Vagina (tissue), 2 donors: ENCODE measurements around the gene NOTCH3. TPM values are rescaled to one million over a fixed set of nuclear protein-coding genes. Genes with fewer than 3 reads are reported as not detected.

Experiments
- DNase-seq, 2 donors: peaks; one replicate each; pipeline ENCODE4 v3.0.0-alpha.2; 2017; ENCODE audit errors: extremely low spot score in 2 of 2
- H3K27ac ChIP-seq: fragments of 200-600 bp; sonication (generic); one replicate; pipeline ENCODE4 v1.5.1; 2019
- H3K27me3 ChIP-seq: fragments of 200-600 bp; sonication (generic); one replicate; pipeline ENCODE4 v1.5.1; 2019
- H3K36me3 ChIP-seq, 2 donors: fragments of 200-600 bp; sonication (generic); one replicate each; pipeline ENCODE4 v1.5.1; 2017 to 2019
- H3K4me1 ChIP-seq: fragments of 200-600 bp; sonication (generic); one replicate; pipeline ENCODE4 v1.5.1; 2019
- H3K4me3 ChIP-seq, 2 donors: fragments of 200-600 bp; sonication (generic); 1 replicate in 1 of 2; 2 replicates in 1 of 2; pipeline ENCODE4 v1.5.1; 2016 to 2019
- H3K9me3 ChIP-seq: fragments of 200-600 bp; sonication (generic); one replicate; pipeline ENCODE4 v1.5.1; 2019
- POLR2A ChIP-seq, 2 donors: fragments of 450-650 bp; IDR thresholded peaks; one replicate each; pipeline ENCODE4 v1.6.1; 2017; ENCODE audit warnings: antibody characterized with exemption in 2 of 2, mild to moderate bottlenecking in 2 of 2, moderate library complexity in 2 of 2
- POLR2AphosphoS5 ChIP-seq, 2 donors: sonication (generic); formaldehyde crosslinking; IDR thresholded peaks; one replicate each; pipeline ENCODE4 v1.9.0; 2017; ENCODE audit warnings: antibody characterized with exemption in 2 of 2, mild to moderate bottlenecking in 2 of 2, low read depth in 1 of 2; ENCODE audit not compliant: insufficient read depth in 1 of 2
- intact Hi-C: fragments of 100-400 bp; cut with DNase I; formaldehyde crosslinking; loops from one replicate; pipeline ENCODE4 v1.15.1; 2023
- total RNA-seq: library from RNA; depleted of rRNA; stranded (reverse); fragments of >200 nt; gene quantifications from one replicate; pipeline ENCODE4 v1.2.3, GENCODE V29; 2016
- TF ChIP-seq, protein P1 (sequence below), 3 experiments: fragments of 450-650 bp in 2 of 3; fragments of 200-600 bp in 1 of 3; sonication (generic) in 1 of 3; IDR thresholded peaks; one replicate each; pipeline ENCODE4 v1.5.1; 2017 to 2019; ENCODE audit warnings: antibody characterized with exemption in 3 of 3, mild to moderate bottlenecking in 2 of 3, moderate library complexity in 2 of 3

Gene NOTCH3
- total RNA-seq, 1 donor from 2014 or later: 76.6 TPM

DNA sequence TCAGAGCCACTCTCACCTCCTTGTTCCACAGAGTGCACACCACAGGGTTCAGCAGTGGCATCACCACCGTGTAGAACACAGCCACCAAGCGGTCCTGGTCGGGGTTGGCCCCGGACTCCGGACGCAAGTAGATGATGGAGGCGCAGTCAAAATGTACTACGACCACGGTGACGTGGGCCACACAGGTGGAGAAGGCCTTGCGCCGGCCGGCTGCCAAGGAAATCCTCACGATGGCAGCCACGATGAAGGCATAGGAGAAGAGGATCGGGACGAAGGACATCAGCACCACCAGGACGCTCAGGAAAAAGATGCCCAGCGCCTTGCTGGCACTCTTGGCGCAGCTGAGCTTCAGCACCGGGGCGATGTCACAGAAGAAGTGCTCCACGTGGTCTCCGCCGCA lies 59.7 kb downstream of the NOTCH3 start:
- TF ChIP-seq, protein P1, sequence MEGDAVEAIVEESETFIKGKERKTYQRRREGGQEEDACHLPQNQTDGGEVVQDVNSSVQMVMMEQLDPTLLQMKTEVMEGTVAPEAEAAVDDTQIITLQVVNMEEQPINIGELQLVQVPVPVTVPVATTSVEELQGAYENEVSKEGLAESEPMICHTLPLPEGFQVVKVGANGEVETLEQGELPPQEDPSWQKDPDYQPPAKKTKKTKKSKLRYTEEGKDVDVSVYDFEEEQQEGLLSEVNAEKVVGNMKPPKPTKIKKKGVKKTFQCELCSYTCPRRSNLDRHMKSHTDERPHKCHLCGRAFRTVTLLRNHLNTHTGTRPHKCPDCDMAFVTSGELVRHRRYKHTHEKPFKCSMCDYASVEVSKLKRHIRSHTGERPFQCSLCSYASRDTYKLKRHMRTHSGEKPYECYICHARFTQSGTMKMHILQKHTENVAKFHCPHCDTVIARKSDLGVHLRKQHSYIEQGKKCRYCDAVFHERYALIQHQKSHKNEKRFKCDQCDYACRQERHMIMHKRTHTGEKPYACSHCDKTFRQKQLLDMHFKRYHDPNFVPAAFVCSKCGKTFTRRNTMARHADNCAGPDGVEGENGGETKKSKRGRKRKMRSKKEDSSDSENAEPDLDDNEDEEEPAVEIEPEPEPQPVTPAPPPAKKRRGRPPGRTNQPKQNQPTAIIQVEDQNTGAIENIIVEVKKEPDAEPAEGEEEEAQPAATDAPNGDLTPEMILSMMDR (IDR thresholded peaks at IDR 0.05): no peak
- TF ChIP-seq POLR2A (IDR thresholded peaks at IDR 0.05) (no peak), POLR2AphosphoS5 (IDR thresholded peaks at IDR 0.05; ENCODE audit: insufficient read depth in 1 of 2, low read depth in 1 of 2) (no peak)
- H3K36me3 ChIP-seq: no peaks in the 10 kb centered on the region
- H3K27me3 ChIP-seq: no peaks in the 10 kb centered on the region
- no peaks in the 10 kb centered on the region for H3K9me3 ChIP-seq
- no peaks in the 10 kb centered on the region for H3K4me1 ChIP-seq
- DNase-seq: no peak
- H3K27ac ChIP-seq: no peak overlapping the region
- intact Hi-C loops: no loop called here
- H3K4me3 ChIP-seq: no peak overlapping the region

DNA sequence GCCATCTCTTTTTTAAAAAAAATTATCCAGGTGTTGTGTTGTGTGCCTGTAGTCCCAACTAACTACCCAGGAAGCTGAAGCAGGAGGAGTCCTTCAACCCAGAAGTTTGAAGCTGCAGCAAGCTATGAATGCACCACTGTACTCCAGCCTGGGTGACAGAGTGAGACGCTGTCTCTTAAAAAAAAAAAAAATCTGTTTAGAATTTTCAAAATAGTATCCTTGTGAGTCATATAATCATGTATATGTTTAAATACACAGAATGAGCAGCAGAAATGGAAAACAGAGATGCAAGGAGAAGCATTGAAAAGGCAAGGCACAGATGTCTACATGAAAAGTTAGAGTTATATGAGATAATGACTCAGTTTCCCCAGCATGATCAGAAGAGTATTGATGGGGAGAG lies 62.4 kb downstream of the NOTCH3 start:
- Histone ChIP-seq H3K36me3 (no peaks in the 10 kb centered on the region), H3K4me3 (no peak overlapping the region), H3K27ac (no peak overlapping the region), H3K27me3 (no peaks in the 10 kb centered on the region), H3K4me1 (no peaks in the 10 kb centered on the region), H3K9me3 (no peaks in the 10 kb centered on the region)
- TF ChIP-seq, protein P1 (IDR thresholded peaks at IDR 0.05): no peak
- TF ChIP-seq POLR2A (IDR thresholded peaks at IDR 0.05): no peak
- no peak for TF ChIP-seq POLR2AphosphoS5 (IDR thresholded peaks at IDR 0.05; ENCODE audit: insufficient read depth in 1 of 2, low read depth in 1 of 2)
- no peak for DNase-seq
- intact Hi-C loops: no loop called here

DNA sequence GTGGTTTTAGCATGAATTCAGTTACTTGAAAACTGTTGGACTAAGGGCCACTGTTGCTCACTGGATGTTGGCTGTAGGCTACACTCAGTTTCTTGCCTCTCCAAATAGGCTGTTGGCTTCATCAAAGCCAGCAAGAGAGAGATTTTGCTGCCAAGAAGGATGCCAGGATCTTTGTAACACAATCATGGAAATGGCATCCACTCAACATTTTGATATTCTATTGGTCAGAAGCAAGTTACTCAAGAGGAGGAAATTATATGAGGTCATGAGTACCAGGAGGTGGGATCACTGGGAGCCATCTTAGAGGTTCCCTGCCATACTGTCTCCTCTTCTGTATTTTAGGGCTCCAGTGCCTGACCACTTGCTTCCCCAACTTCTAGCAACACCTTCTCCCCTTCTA lies 63.0 kb downstream of the NOTCH3 start:
- intact Hi-C loops: no loop called here
- Histone ChIP-seq H3K4me3 (no peak overlapping the region), H3K9me3 (no peaks in the 10 kb centered on the region), H3K27ac (no peak overlapping the region), H3K36me3 (no peaks in the 10 kb centered on the region), H3K4me1 (no peaks in the 10 kb centered on the region), H3K27me3 (no peaks in the 10 kb centered on the region)
- no peak for DNase-seq
- TF ChIP-seq, protein P1 (IDR thresholded peaks at IDR 0.05): no peak

DNA sequence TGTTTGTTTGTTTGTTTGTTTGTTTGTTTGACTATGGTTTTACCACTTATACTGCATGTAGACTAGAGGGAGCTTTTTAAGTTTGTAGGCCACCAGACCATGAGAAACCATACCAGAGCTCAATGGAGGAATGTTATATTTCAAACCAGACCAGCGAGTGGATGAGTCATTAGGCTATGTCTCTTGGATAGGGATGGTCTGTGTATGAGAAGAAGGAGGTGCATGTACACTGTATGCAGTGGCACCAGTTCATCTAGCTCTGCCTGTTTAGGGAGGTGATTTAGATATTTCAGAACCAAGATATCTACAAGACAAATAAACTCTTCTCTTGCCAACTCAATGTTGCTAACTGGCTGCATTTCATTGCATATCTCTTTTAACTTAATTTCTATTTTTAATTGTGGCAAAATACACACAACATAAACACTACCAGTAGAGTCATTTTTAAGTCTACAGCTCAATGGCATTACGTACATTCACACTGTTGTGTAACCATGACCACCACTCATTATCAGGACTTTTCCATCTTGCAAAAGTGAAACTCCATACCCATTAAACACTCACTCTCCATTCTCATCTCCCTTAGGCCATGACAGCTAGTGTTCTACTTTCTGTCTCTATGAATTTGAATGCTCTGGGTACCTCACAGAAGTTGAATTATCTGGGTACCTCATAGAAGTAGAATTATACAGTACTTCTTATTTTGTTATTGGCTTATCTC lies 64.4 kb downstream of the NOTCH3 start:
- Histone ChIP-seq H3K4me3 (no peak overlapping the region), H3K27ac (no peak overlapping the region), H3K36me3 (no peaks in the 10 kb centered on the region), H3K4me1 (no peaks in the 10 kb centered on the region), H3K27me3 (no peaks in the 10 kb centered on the region), H3K9me3 (no peaks in the 10 kb centered on the region)
- DNase-seq: no peak
- intact Hi-C loops: no loop called here
- TF ChIP-seq POLR2AphosphoS5 (IDR thresholded peaks at IDR 0.05; ENCODE audit: insufficient read depth in 1 of 2, low read depth in 1 of 2): peak in 1 of 2 donors; percentile 68
- no peak for TF ChIP-seq POLR2A (IDR thresholded peaks at IDR 0.05)
- TF ChIP-seq, protein P1 (IDR thresholded peaks at IDR 0.05): no peak

DNA sequence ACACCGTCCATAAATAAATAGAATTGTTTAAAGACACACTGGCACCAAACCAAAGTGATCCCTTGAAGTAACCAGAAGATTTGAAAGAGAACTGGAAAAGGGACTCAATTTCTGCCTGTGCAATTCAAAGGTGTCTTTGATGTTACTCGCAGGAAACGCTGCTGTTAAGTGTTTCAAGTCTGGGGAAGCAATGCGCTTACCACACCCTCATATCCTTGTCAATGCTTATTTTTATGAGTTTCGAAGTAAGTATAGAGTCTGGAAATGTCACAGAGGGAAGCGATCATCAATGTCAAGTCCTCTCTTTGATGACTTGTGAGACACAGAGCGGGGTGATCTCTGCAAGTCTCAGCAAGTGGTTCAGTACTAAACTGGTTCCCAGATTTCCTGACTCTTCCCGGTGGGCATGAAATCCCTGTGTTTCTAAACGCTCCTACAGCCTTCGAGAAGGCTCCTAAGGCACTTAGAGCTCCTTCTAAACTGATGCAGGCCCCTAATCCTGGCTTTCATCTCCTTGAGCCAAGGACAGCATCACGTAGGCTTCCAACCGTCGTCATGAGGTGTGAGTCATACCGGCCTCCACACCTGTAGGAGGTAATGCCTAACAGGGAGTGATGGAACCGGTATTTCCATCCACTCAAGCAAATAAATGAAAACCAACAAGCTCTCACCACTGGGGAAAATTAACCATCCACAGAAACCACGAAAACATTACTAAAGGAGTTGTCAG lies 70.8 kb downstream of the NOTCH3 start:
- no peaks in the 10 kb centered on the region for H3K36me3 ChIP-seq
- no peaks in the 10 kb centered on the region for H3K9me3 ChIP-seq
- peak overlapping the region; percentile 57 for H3K27ac ChIP-seq
- no peaks in the 10 kb centered on the region for H3K27me3 ChIP-seq
- intact Hi-C loops: no loop called here
- H3K4me3 ChIP-seq: no peak overlapping the region
- peaks cover 16% of the 10 kb centered on the region for H3K4me1 ChIP-seq
- TF ChIP-seq, protein P1 (IDR thresholded peaks at IDR 0.05): no peak
- TF ChIP-seq POLR2A (IDR thresholded peaks at IDR 0.05) (no peak), POLR2AphosphoS5 (IDR thresholded peaks at IDR 0.05; ENCODE audit: insufficient read depth in 1 of 2, low read depth in 1 of 2) (peak in 1 of 2 donors; percentile 40)
- no peak for DNase-seq
